Tibial artery (tissue), 4 donors: ENCODE data around the gene RPL38.

Experiments used
- DNase-seq, 2 donors: peaks; one replicate each; pipeline ENCODE4 v3.0.0-alpha.2; 2019
- H3K27ac ChIP-seq, 2 donors: fragments of 200-600 bp; sonication (generic) in 1 of 2; 1 replicate in 1 of 2; 2 replicates in 1 of 2; pipeline ENCODE4 v1.5.1; 2018 to 2019; ENCODE audit warnings: mild to moderate bottlenecking in 1 of 2
- H3K27me3 ChIP-seq, 2 donors: fragments of 200-600 bp; sonication (generic) in 1 of 2; one replicate each; pipeline versions ENCODE4 v1.5.1 to v1.6.0; 2016 to 2019
- H3K36me3 ChIP-seq, 3 donors: fragments of 200-600 bp; sonication (generic) in 2 of 3; one replicate each; pipeline ENCODE4 v1.5.1; 2016 to 2019; ENCODE audit warnings: mild to moderate bottlenecking in 2 of 3
- H3K4me1 ChIP-seq, 4 donors: fragments of 200-600 bp; sonication (generic) in 2 of 4; 1 replicate in 3 of 4; 2 replicates in 1 of 4; pipeline ENCODE4 v1.5.1; 2016 to 2019
- H3K4me3 ChIP-seq, 2 donors: fragments of 200-600 bp; sonication (generic) in 1 of 2; 1 replicate in 1 of 2; 2 replicates in 1 of 2; pipeline ENCODE4 v1.5.1; 2018 to 2019; ENCODE audit warnings: mild to moderate bottlenecking in 2 of 2
- H3K9me3 ChIP-seq, 3 donors: fragments of 200-600 bp; sonication (generic) in 1 of 3; one replicate each; pipeline ENCODE4 v1.5.1; 2016 to 2019
- intact Hi-C: fragments of 100-400 bp; cut with DNase I; formaldehyde crosslinking; loops from one replicate; pipeline ENCODE4 v1.15.0; 2023; ENCODE audit warnings: low total_unique reads
- TF ChIP-seq, protein P1 (sequence below), 2 experiments: fragments of 200-600 bp in 1 of 2; fragments of 450-650 bp in 1 of 2; IDR thresholded peaks; one replicate each; pipeline ENCODE4 v1.5.1; 2017 to 2019; ENCODE audit warnings: antibody characterized with exemption in 2 of 2, mild to moderate bottlenecking in 1 of 2, moderate library complexity in 1 of 2

RPL38 gene

DNA sequence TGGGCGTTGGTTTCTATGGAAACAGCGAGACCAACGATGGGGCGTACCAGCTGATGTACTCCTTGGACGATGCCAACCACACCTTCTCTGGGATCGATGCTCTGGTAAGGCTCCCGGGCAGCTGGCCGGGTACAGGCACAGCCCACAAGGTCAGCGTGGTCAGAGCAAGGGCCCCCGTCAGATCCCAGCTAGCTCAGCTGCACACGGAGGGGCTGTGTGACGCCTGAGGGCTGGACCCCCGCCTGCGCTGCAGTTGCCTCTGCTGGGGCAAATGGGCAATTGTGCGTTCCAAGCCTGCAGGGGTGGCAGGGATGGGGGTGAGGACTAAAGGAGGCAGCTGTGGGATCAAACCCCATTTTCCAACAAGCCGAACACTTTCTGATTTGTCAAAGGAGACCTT, 27.4 kb downstream of the RPL38 start:
- Histone ChIP-seq H3K36me3 (peaks cover 0 to 30% (median 0%) of the 10 kb centered on the region in 3 donors), H3K27ac (no peak overlapping the region), H3K9me3 (no peaks in the 10 kb centered on the region), H3K4me3 (no peak overlapping the region), H3K27me3 (no peaks in the 10 kb centered on the region), H3K4me1 (no peaks in the 10 kb centered on the region)
- TF ChIP-seq, protein P1, sequence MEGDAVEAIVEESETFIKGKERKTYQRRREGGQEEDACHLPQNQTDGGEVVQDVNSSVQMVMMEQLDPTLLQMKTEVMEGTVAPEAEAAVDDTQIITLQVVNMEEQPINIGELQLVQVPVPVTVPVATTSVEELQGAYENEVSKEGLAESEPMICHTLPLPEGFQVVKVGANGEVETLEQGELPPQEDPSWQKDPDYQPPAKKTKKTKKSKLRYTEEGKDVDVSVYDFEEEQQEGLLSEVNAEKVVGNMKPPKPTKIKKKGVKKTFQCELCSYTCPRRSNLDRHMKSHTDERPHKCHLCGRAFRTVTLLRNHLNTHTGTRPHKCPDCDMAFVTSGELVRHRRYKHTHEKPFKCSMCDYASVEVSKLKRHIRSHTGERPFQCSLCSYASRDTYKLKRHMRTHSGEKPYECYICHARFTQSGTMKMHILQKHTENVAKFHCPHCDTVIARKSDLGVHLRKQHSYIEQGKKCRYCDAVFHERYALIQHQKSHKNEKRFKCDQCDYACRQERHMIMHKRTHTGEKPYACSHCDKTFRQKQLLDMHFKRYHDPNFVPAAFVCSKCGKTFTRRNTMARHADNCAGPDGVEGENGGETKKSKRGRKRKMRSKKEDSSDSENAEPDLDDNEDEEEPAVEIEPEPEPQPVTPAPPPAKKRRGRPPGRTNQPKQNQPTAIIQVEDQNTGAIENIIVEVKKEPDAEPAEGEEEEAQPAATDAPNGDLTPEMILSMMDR (IDR thresholded peaks at IDR 0.05), result no peak
- intact Hi-C loops, result no loop called here
- no peak for DNase-seq

DNA sequence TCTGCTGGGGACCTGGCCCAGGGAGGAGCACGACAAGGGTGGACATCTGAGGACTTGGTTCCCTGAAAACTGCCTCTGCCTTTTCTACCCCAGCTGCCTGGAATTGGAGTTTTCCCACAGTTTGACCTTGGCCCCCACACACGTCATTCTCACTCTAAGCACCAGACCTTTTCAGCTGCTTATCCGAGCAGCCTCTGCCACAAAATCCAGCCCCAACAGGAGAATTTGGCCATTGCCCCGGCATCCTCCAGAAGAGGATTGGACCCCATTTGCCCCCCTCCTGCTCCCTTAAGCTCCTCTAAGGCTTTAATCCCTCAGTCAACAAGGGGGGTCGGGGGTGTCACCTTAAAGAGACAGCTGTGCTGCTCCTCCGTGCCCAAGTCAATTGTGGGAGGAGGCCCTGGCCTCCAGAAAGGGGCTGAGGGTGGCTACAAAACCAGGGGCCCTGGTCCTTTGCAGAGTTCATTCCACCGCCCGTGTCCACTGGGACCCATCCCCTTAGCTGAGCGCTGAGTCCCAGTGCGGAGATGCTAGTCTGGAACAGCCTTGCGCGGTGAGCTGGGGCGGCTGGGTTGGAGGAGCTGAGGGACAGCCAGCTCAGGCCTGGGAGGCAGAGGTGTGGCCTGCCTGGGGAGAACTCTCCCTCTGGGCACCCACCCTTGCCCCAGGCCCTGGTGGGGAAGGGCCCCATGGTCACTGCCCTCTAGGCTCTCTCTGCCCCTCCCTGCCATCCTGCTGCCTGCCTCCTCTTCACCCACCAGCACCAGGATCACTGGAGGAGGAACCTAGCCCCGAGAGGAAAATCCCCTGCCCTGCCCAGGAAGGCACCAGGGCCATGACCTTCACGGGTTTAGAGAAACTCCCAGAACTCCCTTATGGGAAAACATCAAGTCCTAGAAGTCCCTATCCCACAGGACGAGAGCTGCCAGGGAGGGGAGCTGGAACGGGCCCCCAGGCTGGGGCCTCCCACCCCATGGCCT, 28.7 kb downstream of the RPL38 start:
- Histone ChIP-seq H3K36me3 (peaks cover 0 to 33% (median 2%) of the 10 kb centered on the region in 3 donors), H3K27me3 (no peaks in the 10 kb centered on the region), H3K4me3 (no peak overlapping the region), H3K27ac (no peak overlapping the region), H3K4me1 (no peaks in the 10 kb centered on the region), H3K9me3 (no peaks in the 10 kb centered on the region)
- intact Hi-C loops, result no loop called here
- DNase-seq, result no peak
- TF ChIP-seq, protein P1 (IDR thresholded peaks at IDR 0.05), result no peak

DNA sequence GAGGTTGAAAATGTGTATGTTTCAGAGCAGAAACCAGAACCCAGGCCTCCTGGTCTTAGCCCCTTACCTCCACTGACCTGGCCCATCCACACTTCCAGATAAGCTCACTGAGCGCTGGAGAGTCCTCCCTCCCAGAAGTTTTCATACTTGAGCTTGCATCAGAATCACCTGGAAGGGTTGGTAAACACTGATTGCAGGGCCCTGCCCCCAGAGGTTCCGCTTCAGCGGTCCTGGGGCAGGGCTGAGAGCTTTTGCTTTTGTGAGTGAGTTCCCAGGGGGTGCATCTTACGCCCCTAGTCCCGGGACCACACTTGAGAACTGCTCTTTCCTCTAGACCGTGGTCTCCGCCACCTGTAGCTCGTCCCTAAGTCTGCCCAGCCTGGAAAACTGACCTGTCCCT, 30.5 kb downstream of the RPL38 start:
- no peak overlapping the region for H3K27ac ChIP-seq
- no peaks in the 10 kb centered on the region for H3K9me3 ChIP-seq
- no peaks in the 10 kb centered on the region for H3K4me1 ChIP-seq
- intact Hi-C loops, result no loop called here
- no peaks in the 10 kb centered on the region for H3K27me3 ChIP-seq
- no peak overlapping the region for H3K4me3 ChIP-seq
- no peak for DNase-seq
- TF ChIP-seq, protein P1 (IDR thresholded peaks at IDR 0.05), result no peak
- H3K36me3 ChIP-seq, result peaks cover 0 to 43% (median 9%) of the 10 kb centered on the region in 3 donors

DNA sequence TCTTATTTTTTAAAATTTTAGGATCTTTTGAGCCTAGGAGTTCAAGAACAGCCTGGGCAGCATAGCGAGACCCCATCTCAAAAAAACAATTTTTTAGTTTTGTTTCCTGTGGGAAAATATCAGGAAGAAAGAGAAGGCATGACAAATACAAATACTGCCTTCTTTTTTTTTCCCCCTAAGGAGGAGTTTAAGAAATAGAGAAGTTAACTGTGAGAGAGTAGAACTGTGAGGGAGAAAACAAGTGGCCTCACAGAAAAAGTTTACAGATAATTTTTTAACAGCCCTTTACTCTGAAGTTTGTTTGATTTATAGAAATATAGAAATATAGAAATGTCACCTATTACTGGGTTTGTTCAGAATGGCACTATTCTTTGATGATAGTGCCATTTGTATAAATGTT, 31.0 kb downstream of the RPL38 start:
- no peaks in the 10 kb centered on the region for H3K9me3 ChIP-seq
- intact Hi-C loops, result no loop called here
- TF ChIP-seq, protein P1 (IDR thresholded peaks at IDR 0.05), result no peak
- H3K4me3 ChIP-seq, result no peak overlapping the region
- no peaks in the 10 kb centered on the region for H3K4me1 ChIP-seq
- H3K27me3 ChIP-seq, result no peaks in the 10 kb centered on the region
- no peak for DNase-seq
- no peak overlapping the region for H3K27ac ChIP-seq
- peaks cover 0 to 43% (median 9%) of the 10 kb centered on the region in 3 donors for H3K36me3 ChIP-seq

DNA sequence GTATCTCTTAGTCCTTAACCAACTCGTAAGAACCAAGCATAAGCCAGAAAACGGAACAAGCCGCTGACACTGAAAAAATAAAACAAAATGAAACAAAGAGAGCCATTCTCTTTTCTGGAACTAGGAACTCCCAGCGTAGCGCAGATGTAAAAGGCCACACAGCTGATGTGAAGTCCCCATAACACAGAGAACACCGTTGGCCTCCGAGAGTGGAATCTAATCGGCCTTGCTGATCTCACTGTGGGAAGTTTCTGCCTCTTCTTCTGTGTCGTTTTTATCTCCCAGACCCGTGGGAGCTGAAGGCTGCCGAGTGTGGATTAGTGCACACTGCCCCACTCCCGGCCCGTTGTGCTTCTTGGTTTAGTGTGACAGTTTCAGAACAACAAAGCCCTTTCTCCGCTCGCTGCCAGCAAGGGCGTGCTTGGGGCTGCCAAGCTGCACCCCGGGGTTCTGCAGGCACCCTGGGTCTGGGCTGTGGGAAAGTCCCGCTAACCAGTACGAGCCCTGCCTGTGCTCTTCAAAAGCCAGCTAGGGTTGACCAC, 31.6 kb downstream of the RPL38 start:
- TF ChIP-seq, protein P1 (IDR thresholded peaks at IDR 0.05), result no peak
- no peak overlapping the region for H3K4me3 ChIP-seq
- no peaks in the 10 kb centered on the region for H3K4me1 ChIP-seq
- intact Hi-C loops, result no loop called here
- no peak for DNase-seq
- no peak overlapping the region for H3K27ac ChIP-seq
- H3K36me3 ChIP-seq, result peaks cover 0 to 42% (median 9%) of the 10 kb centered on the region in 3 donors
- no peaks in the 10 kb centered on the region for H3K27me3 ChIP-seq
- no peaks in the 10 kb centered on the region for H3K9me3 ChIP-seq
